Measurements from ENCODE around the gene TEX2.

The TEX2 gene

GRCh38 chr17:64269687-64270649, 6.9 kb upstream of the TEX2 start:
- no peak for DNase-seq (ENCODE audit: low spot score)

- no peak for DNase-seq (ENCODE audit: low spot score)
Measured at GRCh38 chr17:64264891-64265290, 1.8 kb upstream of the TEX2 start.

GRCh38 chr17:64262198-64262999, 661 bp downstream of the TEX2 start:
- DNase-seq (ENCODE audit: low spot score): no peak

- DNase-seq (ENCODE audit: low spot score): no peak
Measured at GRCh38 chr17:64261417-64262145, 1.5 kb downstream of the TEX2 start.

- DNase-seq (ENCODE audit: low spot score): no peak
Measured at GRCh38 chr17:64260886-64261285, 2.2 kb downstream of the TEX2 start.

GRCh38 chr17:64259922-64260321, 3.1 kb downstream of the TEX2 start:
- DNase-seq (ENCODE audit: low spot score): no peak

- no peak for DNase-seq (ENCODE audit: low spot score)
Measured at GRCh38 chr17:64259426-64259825, 3.6 kb downstream of the TEX2 start.

- peak; percentile 36 for DNase-seq (ENCODE audit: low spot score)
Measured at GRCh38 chr17:64256913-64257807, 5.9 kb downstream of the TEX2 start.

- no peak for DNase-seq (ENCODE audit: low spot score)
Measured at GRCh38 chr17:64255764-64256163, 7.3 kb downstream of the TEX2 start.

GRCh38 chr17:64254755-64255154, 8.3 kb downstream of the TEX2 start:
- DNase-seq (ENCODE audit: low spot score): no peak

- DNase-seq (ENCODE audit: low spot score): no peak
Measured at GRCh38 chr17:64253470-64253869, 9.6 kb downstream of the TEX2 start.

GRCh38 chr17:64252831-64253230, 10.2 kb downstream of the TEX2 start:
- no peak for DNase-seq (ENCODE audit: low spot score)

- no peak for DNase-seq (ENCODE audit: low spot score)
Measured at GRCh38 chr17:64250233-64250835, 12.7 kb downstream of the TEX2 start.

GRCh38 chr17:64247836-64248235, 15.2 kb downstream of the TEX2 start:
- DNase-seq (ENCODE audit: low spot score): no peak

- DNase-seq (ENCODE audit: low spot score): no peak
Measured at GRCh38 chr17:64245218-64246145, 17.6 kb downstream of the TEX2 start.

- no peak for DNase-seq (ENCODE audit: low spot score)
Measured at GRCh38 chr17:64244165-64244564, 18.9 kb downstream of the TEX2 start.

- no peak for DNase-seq (ENCODE audit: low spot score)
Measured at GRCh38 chr17:64243340-64243739, 19.7 kb downstream of the TEX2 start.

- no peak for DNase-seq (ENCODE audit: low spot score)
Measured at GRCh38 chr17:64242633-64243032, 20.4 kb downstream of the TEX2 start.

GRCh38 chr17:64240741-64241347, 22.2 kb downstream of the TEX2 start:
- DNase-seq (ENCODE audit: low spot score): peak; percentile 56
